ENCODE data around the gene BMP6. TPM values are rescaled to one million over a fixed set of nuclear protein-coding genes. Genes with fewer than 3 reads are reported as not detected.

Gene BMP6
- total and polyA plus RNA-seq, 10 of the 15 experiments (the other 5 are each of a cell fraction or from before 2014, with no cell fraction given), result 0.02 to 0.15 (median 0.05) TPM; not detected in 5

DNA sequence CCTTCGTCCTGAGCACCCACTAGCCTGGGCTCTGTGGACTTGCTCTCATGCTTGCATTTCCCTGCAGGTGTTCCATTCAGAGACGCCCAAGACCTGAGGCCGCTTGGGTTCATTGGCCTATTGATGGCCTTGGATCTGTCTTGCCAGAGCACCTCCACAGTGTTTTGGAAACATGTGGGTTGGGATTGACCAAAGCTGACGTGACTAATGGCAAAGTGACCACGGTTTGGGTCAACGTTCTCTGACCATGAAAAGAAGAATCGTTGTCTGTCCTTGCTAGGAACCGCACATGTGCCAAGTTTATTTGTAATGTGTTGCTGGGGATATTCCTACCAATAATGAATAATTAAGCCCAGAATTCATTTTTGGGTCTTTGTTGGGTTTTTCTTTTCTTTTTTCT, 29.8 kb upstream of the BMP6 start (continued):
- TF ChIP-seq, protein P1, sequence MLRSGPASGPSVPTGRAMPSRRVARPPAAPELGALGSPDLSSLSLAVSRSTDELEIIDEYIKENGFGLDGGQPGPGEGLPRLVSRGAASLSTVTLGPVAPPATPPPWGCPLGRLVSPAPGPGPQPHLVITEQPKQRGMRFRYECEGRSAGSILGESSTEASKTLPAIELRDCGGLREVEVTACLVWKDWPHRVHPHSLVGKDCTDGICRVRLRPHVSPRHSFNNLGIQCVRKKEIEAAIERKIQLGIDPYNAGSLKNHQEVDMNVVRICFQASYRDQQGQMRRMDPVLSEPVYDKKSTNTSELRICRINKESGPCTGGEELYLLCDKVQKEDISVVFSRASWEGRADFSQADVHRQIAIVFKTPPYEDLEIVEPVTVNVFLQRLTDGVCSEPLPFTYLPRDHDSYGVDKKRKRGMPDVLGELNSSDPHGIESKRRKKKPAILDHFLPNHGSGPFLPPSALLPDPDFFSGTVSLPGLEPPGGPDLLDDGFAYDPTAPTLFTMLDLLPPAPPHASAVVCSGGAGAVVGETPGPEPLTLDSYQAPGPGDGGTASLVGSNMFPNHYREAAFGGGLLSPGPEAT (IDR thresholded peaks at IDR 0.05; ENCODE audit: low read depth), result no peak
- TF ChIP-seq RAD51 (IDR thresholded peaks at IDR 0.05) (no peak), PML (IDR thresholded peaks at IDR 0.05; ENCODE audit: low read length) (no peak), SREBF1 (IDR thresholded peaks at IDR 0.05; ENCODE audit: low read length) (no peak)
- TF ChIP-seq, protein P2, sequence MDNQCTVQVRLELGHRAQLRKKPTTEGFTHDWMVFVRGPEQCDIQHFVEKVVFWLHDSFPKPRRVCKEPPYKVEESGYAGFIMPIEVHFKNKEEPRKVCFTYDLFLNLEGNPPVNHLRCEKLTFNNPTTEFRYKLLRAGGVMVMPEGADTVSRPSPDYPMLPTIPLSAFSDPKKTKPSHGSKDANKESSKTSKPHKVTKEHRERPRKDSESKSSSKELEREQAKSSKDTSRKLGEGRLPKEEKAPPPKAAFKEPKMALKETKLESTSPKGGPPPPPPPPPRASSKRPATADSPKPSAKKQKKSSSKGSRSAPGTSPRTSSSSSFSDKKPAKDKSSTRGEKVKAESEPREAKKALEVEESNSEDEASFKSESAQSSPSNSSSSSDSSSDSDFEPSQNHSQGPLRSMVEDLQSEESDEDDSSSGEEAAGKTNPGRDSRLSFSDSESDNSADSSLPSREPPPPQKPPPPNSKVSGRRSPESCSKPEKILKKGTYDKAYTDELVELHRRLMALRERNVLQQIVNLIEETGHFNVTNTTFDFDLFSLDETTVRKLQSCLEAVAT (IDR thresholded peaks at IDR 0.05), result no peak

DNA sequence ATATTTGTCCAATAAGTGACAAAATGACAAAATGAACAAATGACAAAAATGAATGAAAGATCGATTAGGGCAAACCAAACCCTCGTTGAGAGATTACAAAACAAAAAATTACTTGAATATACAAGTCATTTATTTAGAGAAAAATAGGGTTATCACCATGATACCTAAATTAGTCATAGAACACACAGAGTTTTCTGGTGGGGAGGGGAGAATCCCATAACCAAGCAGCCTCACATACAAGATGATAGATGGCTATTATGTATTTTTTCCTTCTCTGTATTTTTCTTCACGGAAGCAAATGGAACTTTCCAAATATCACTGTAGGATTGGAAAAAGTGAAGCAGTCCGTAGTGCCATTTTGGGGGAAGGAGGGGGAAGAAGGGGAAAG, 28.5 kb upstream of the BMP6 start:
- no peak overlapping the region for H3K4me2 ChIP-seq (ENCODE audit: control insufficient read depth, insufficient read depth)
- H3K27me3 ChIP-seq (replicated peaks in 1 of 2; ENCODE audit: control insufficient read depth in 2 of 2, insufficient read depth in 2 of 2, low read length in 1 of 2), result no peaks in the 10 kb centered on the region; a peak in 3 of 4 replicates
- ChIA-PET CTCF (no interaction called here), RAD21 (ENCODE audit: unreplicated experiment) (no interaction called here), POLR2A (no interaction called here), SMC1A (ENCODE audit: uncharacterized antibody, unreplicated experiment) (interaction anchor here (1.1 kb wide), 1 partner anchor 8 kb away, joined by 3 read pairs; no protein-coding TSS in a partner anchor)
- no peak overlapping the region for H3K27ac ChIP-seq (ENCODE audit: control insufficient read depth, insufficient read depth)
- no peaks in the 10 kb centered on the region for H3K4me1 ChIP-seq (ENCODE audit: control insufficient read depth, insufficient read depth, low read length)
- TF ChIP-seq, protein P3, sequence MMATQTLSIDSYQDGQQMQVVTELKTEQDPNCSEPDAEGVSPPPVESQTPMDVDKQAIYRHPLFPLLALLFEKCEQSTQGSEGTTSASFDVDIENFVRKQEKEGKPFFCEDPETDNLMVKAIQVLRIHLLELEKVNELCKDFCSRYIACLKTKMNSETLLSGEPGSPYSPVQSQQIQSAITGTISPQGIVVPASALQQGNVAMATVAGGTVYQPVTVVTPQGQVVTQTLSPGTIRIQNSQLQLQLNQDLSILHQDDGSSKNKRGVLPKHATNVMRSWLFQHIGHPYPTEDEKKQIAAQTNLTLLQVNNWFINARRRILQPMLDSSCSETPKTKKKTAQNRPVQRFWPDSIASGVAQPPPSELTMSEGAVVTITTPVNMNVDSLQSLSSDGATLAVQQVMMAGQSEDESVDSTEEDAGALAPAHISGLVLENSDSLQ (IDR thresholded peaks at IDR 0.05), result no peak
- TF ChIP-seq CHD1 (IDR thresholded peaks at IDR 0.05; ENCODE audit: low read depth, low read length) (no peak), NFIC (IDR thresholded peaks at IDR 0.05; ENCODE audit: low read depth, low read length) (no peak), TCF12 (IDR thresholded peaks at IDR 0.05; ENCODE audit: low read depth, low read length) (no peak), FOS (IDR thresholded peaks at IDR 0.05; ENCODE audit: borderline replicate concordance, extremely low read depth, insufficient read length) (no peak), BCL11A (IDR thresholded peaks at IDR 0.05; ENCODE audit: low read depth, low read length) (no peak), NRF1 (conservative IDR thresholded peaks at IDR 0.05; ENCODE audit: low read depth, low read length) (no peak), ASH2L (IDR thresholded peaks at IDR 0.05; ENCODE audit: borderline replicate concordance, low read depth) (no peak), MYC (IDR thresholded peaks at IDR 0.05; ENCODE audit: insufficient read depth, insufficient read length, insufficient replicate concordance, low read length, severe bottlenecking) (no peak), ZBED1 (IDR thresholded peaks at IDR 0.05; ENCODE audit: borderline replicate concordance) (no peak), RB1 (IDR thresholded peaks at IDR 0.05; ENCODE audit: borderline replicate concordance) (no peak)
- TF ChIP-seq, protein P4, sequence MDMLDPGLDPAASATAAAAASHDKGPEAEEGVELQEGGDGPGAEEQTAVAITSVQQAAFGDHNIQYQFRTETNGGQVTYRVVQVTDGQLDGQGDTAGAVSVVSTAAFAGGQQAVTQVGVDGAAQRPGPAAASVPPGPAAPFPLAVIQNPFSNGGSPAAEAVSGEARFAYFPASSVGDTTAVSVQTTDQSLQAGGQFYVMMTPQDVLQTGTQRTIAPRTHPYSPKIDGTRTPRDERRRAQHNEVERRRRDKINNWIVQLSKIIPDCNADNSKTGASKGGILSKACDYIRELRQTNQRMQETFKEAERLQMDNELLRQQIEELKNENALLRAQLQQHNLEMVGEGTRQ (IDR thresholded peaks at IDR 0.05; ENCODE audit: borderline replicate concordance, low read depth, low read length), result no peak
- TF ChIP-seq, protein P5, sequence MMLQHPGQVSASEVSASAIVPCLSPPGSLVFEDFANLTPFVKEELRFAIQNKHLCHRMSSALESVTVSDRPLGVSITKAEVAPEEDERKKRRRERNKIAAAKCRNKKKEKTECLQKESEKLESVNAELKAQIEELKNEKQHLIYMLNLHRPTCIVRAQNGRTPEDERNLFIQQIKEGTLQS (IDR thresholded peaks at IDR 0.05; ENCODE audit: borderline replicate concordance, extremely low read depth, low read depth, low read length), result no peak
- no peak for DNase-seq (ENCODE audit: low read depth, low spot score)
- no peak for ATAC-seq
- in situ Hi-C loops (cut with MboI), result no loop called here
- no peaks in the 10 kb centered on the region for H3K79me2 ChIP-seq (ENCODE audit: control insufficient read depth, insufficient read depth, low read length)
- intact Hi-C loops (cut with micrococcal nuclease; ENCODE audit: unreplicated experiment), result no loop called here
- H4K20me1 ChIP-seq (ENCODE audit: control insufficient read depth, insufficient read depth), result no peaks in the 10 kb centered on the region
- no peaks in the 10 kb centered on the region for H3K36me3 ChIP-seq (ENCODE audit: control insufficient read depth in 2 of 2, insufficient read depth in 2 of 2, low read length in 1 of 2)
- no peak overlapping the region for H3K9ac ChIP-seq (ENCODE audit: control insufficient read depth, insufficient read depth, low read length)
- H2AFZ ChIP-seq (ENCODE audit: control insufficient read depth, low read depth, low read length), result no peak overlapping the region
- no TSS peak for BruUV-seq (replicated peaks)
- no peak for FAIRE-seq
- no peaks in the 10 kb centered on the region for H3K9me3 ChIP-seq (replicated peaks; ENCODE audit: control insufficient read depth, insufficient read depth, low read length)
- H3K4me3 ChIP-seq, result no peak overlapping the region
- WGBS (ENCODE audit: insufficient coverage, insufficient replicate concordance, low lambda C conversion rate, missing lambda C conversion rate), result 39% methylated on average over 4 of the region's 4 CpGs
